Heart right ventricle (tissue), 16 donors: Measurements from ENCODE around the gene BAIAP3. TPM values are rescaled to one million over a fixed set of nuclear protein-coding genes. Genes with fewer than 3 reads are reported as not detected.
A peak's percentile ranks its signal among the peaks of the same experiment; 100 is the strongest.

Source experiments
- ATAC-seq, 8 donors: fragments of 200-7000 bp; cut with Tn5 transposase; one replicate each; pipeline ENCODE4 v1.9.1; 2020; ENCODE audit warnings: mild to moderate bottlenecking in 8 of 8, moderate library complexity in 8 of 8, moderate number of reproducible peaks in 1 of 8
- DNase-seq, 2 donors: peaks; one replicate each; pipeline ENCODE4 v3.0.0-alpha.2; 2020
- H3K27ac ChIP-seq, 10 donors: fragments of 200-600 bp; sonication (generic) in 2 of 10; one replicate each; pipeline versions ENCODE4 v1.5.0 to v1.8.0; 2020 to 2022; ENCODE audit warnings: mild to moderate bottlenecking in 3 of 10
- H3K27me3 ChIP-seq, 7 donors: fragments of 200-600 bp; one replicate each; pipeline ENCODE4 v1.8.0; 2021 to 2022; ENCODE audit warnings: mild to moderate bottlenecking in 2 of 7
- H3K36me3 ChIP-seq, 9 donors: fragments of 200-600 bp; sonication (generic) in 1 of 9; one replicate each; pipeline versions ENCODE4 v1.5.0 to v1.8.0; 2020 to 2022; ENCODE audit warnings: mild to moderate bottlenecking in 2 of 9
- H3K4me1 ChIP-seq, 9 donors: fragments of 200-600 bp; sonication (generic) in 1 of 9; one replicate each; pipeline versions ENCODE4 v1.5.0 to v1.8.0; 2020 to 2022; ENCODE audit warnings: mild to moderate bottlenecking in 4 of 9
- H3K4me3 ChIP-seq, 10 donors: fragments of 200-600 bp; sonication (generic) in 2 of 10; one replicate each; pipeline versions ENCODE4 v1.5.0 to v1.8.0; 2020 to 2022; ENCODE audit warnings: mild to moderate bottlenecking in 7 of 10, moderate library complexity in 2 of 10
- H3K9me3 ChIP-seq, 11 donors: fragments of 200-600 bp in 10 of 11; sonication (generic) in 2 of 11; one replicate each; pipeline versions ENCODE4 v1.5.0 to v1.8.0; 2013 to 2022; ENCODE audit warnings: mild to moderate bottlenecking in 2 of 11, control low read depth in 1 of 11, moderate library complexity in 1 of 11
- CTCF ChIP-seq, 9 donors: fragments of 200-600 bp; sonication (generic) in 2 of 9; IDR thresholded peaks; one replicate each; pipeline versions ENCODE4 v1.5.0 to v1.8.0; 2021 to 2022; ENCODE audit warnings: antibody characterized with exemption in 9 of 9, mild to moderate bottlenecking in 5 of 9, moderate library complexity in 1 of 9
- WGBS, 2 donors: extraction: QIAGEN DNeasy Blood & Tissue Kit; methylation state at CpG; one replicate each; pipeline ENCODE4 v1.1.7; 2013; ENCODE audit warnings: inconsistent platforms in 1 of 2; 5-methylcytosine and 5-hydroxymethylcytosine counted together
- intact Hi-C, 10 donors: fragments of 100-400 bp; cut with DNase I; formaldehyde crosslinking; loops; one replicate each; pipeline versions ENCODE4 v1.11.1 to v1.14.2; 2022
- polyA plus RNA-seq, 2 donors: library from polyadenylated mRNA; stranded (reverse); fragments of 200-250 nt; gene quantifications; one replicate each; pipeline ENCODE4 v1.2.3, GENCODE V29; 2013
- total RNA-seq, 10 donors: library from RNA; stranded (reverse); fragmentation: NEBNext Ultra II Directional in 3 of 10; extraction: Animal tissue kit (Norgen Biotek cat#: 25700) in 3 of 10; gene quantifications; one replicate each; pipeline versions ENCODE4 v1.2.1 to v1.2.4, GENCODE V29; 2021 to 2023
- donor health status: Arrhythmogenic right ventricular cardiomyopathy.
- donor health status: ischemic (EF 13 %, LVEDD 7.1; RV severe dilation, severe dysfunction).
- donor health status: healthy with polysubstance abuse.
- donor health status: DM: no; HTN: yes; CAD: no.
- donor health status: DM: no; HTN: no; CAD: no.
- donor health status: ischemic (EF 25% LVEDD 6.9; RV normal size, moderate dysfunction).
- donor health status: ischemic (EF 25% LVEDD 5.7; RV mildly dilated, moderate dysfunction).
- donor health status: healthy.
- donor health status: DM: yes; HTN: yes; CAD: no.
- donor health status: Ischemic cardiomyopathy.
- donor health status: ischemic (EF 35%, LVEDD 5.7; RV mildly dilated, moderate dysfunction).
- donor health status: nonischemic (EF 11% LVEDD 7.7; RV severe dilation, severe dysfunction).
- donor health status: DM: yes; HTN: yes; CAD: no.
- donor health status: PGD.
- donor health status: ischemic (EF 29% LVEDD 5.4; RV normal size, mild dysfunction).
- donor health status: nonischemic (EF 23%, LVEDD 6.1; RV moderate dilation, normal function).

BAIAP3 gene
- total and polyA plus RNA-seq, 12 donors, result 0.37 to 6.8 (median 2.0) TPM

DNA sequence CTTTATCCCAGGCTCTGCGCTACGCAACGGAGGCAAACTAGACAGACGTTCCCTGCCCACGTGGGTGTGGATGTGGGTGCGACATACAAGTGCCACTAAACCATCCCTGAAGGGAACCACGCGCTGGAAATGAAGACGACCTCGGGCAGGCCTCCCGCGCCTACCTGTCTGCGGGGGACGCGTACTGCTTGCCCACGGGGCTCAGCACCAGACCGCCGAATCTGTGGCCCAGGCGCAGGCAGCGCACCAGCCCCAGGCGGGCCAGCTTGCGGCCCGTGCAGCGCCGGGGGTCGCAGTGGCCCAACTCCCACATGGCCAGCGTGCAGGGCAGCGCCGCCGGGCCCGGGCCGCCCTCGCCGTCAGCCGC lies 17.8 kb downstream of the BAIAP3 start:
- Histone ChIP-seq H3K9me3 (no peaks in the 10 kb centered on the region), H3K36me3 (peaks cover 0 to 39% (median 14%) of the 10 kb centered on the region in 9 donors), H3K27me3 (no peaks in the 10 kb centered on the region), H3K27ac (peak overlapping the region in 9 of 10 donors; percentile 69 to 90 (median 83)), H3K4me3 (peak overlapping the region; percentile 68 to 99 (median 97)), H3K4me1 (peaks cover 11 to 40% (median 32%) of the 10 kb centered on the region in 9 donors)
- DNase-seq, result no peak
- ATAC-seq, result peak in 1 of 8 donors; percentile 19
- WGBS, 2 donors, result 0 to 1% methylated on average over 33 to 35 of the region's 35 CpGs
- no peak for TF ChIP-seq CTCF (IDR thresholded peaks at IDR 0.05)
- intact Hi-C loops, result loop anchor here in 2 of 10 donors (5.0 kb wide), 2 partner anchors 39 to 44 kb away; partner anchors contain the start of gene UBE2I (in 1 of the 2)

DNA sequence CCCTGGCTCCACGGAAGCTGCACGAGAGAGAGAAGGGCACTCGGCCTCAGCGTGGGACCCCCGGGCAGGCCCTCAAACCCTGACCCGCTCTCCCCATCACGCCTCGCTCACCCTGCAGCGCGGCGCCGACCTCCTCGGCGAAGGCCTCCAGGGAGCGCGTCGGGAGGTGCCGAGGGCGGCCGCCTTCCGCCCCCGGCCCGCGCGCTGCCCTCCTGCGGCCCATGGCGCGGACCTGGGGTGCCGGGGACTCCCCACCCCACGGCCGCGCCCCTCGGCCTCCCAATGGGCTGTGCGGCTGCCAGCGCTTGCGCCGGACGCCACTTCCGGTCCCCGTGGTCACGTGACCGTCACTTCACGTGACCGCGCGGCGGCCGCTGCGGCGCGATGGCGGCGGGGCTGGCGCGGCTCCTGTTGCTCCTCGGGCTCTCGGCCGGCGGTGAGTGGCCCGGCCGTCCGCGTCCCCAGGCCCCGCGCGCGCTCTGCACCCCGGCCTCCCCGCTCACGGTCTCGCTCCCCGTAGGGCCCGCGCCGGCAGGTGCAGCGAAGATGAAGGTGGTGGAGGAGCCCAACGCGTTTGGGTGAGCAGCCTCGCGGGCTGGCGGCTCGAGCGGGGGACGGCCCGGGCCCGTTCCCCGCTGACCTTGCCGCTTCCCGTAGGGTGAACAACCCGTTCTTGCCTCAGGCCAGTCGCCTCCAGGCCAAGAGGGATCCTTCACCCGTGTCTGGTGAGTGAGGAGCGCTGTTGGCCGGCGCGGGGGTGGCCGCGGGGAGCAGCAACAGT lies 18.3 kb downstream of the BAIAP3 start, which contains the start of the genes GNPTG and TSR3:
GNPTG (plus strand) TSS at position 350 of the 781 bp plus-strand sequence; CDS start at position 385, 35 bp downstream.
TSR3 (minus strand) TSS at position 297 of the 781 bp plus-strand sequence; CDS start at position 223, 74 bp downstream.
- 0% methylated on average over 84 to 98 of the region's 98 CpGs for WGBS, 2 donors
- intact Hi-C loops, result loop anchor here in 2 of 10 donors (5.0 kb wide), 2 partner anchors 39 to 44 kb away; partner anchors contain the start of gene UBE2I (in 1 of the 2)
- H3K27ac ChIP-seq, result peak within 1 kb of the TSS in 9 of 10 donors; percentile 69 to 90 (median 83)
- H3K27me3 ChIP-seq, result no peaks in the 10 kb centered on the region
- peak within 1 kb of the TSS; percentile 68 to 99 (median 97) for H3K4me3 ChIP-seq
- no peak for TF ChIP-seq CTCF (IDR thresholded peaks at IDR 0.05)
- H3K9me3 ChIP-seq, result no peaks in the 10 kb centered on the region
- DNase-seq, result peak; percentile 82 to 90
- peak; percentile 65 to 91 (median 82) for ATAC-seq
- H3K4me1 ChIP-seq, result peaks cover 11 to 40% (median 32%) of the 10 kb centered on the region in 9 donors
- H3K36me3 ChIP-seq, result peaks cover 0 to 38% (median 14%) of the 10 kb centered on the region in 9 donors

GRCh38 chr16:1354815-1355540 lies 21.5 kb downstream of the BAIAP3 start:
- DNase-seq, result no peak
- 89% methylated on average over 48 to 49 of the region's 49 CpGs for WGBS, 2 donors
- intact Hi-C loops, result loop anchor here in 2 of 10 donors (5.0 kb wide), 2 partner anchors 43 to 48 kb away; partner anchors contain the start of gene UBE2I (in 1 of the 2)
- Histone ChIP-seq H3K4me3 (no peak overlapping the region), H3K36me3 (peaks cover 0 to 30% (median 0%) of the 10 kb centered on the region in 9 donors), H3K4me1 (peaks cover 11 to 40% (median 34%) of the 10 kb centered on the region in 9 donors), H3K9me3 (no peaks in the 10 kb centered on the region), H3K27ac (no peak overlapping the region), H3K27me3 (no peaks in the 10 kb centered on the region)
- TF ChIP-seq CTCF (IDR thresholded peaks at IDR 0.05), result no peak
- ATAC-seq, result no peak

DNA sequence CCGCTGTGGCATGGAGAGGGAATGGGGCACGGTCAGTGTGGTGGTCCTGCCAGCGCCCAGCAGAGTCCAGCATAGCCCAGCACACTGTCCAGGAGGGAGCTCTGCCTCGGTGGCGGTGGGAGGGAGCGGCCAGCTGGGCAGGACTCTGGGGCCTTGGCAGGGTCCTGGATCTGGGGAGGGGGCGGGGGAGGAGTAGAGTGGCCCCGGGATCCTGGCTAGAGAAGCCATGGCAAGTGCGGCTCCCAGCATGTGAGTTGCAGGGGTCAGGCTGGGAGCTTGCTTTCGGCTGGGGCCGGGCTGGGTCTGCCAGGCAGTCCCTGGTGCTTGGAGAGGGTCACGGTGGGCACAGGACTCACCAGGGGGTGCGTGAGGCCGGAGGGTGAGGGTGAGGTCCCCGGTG lies 22.1 kb downstream of the BAIAP3 start:
- WGBS, 2 donors, result 86 to 88% methylated on average over 15 of the region's 15 CpGs
- no peak for DNase-seq
- H3K4me3 ChIP-seq, result no peak overlapping the region
- peaks cover 0 to 30% (median 0%) of the 10 kb centered on the region in 9 donors for H3K36me3 ChIP-seq
- peaks cover 10 to 35% (median 28%) of the 10 kb centered on the region in 9 donors for H3K4me1 ChIP-seq
- H3K9me3 ChIP-seq, result no peaks in the 10 kb centered on the region
- H3K27me3 ChIP-seq, result no peaks in the 10 kb centered on the region
- intact Hi-C loops, result no loop called here
- ATAC-seq, result no peak
- no peak for TF ChIP-seq CTCF (IDR thresholded peaks at IDR 0.05)
- no peak overlapping the region for H3K27ac ChIP-seq
